Bronchus fibroblast of lung (primary cell): Measurements from ENCODE around the gene HMGCL. TPM values are rescaled to one million over a fixed set of nuclear protein-coding genes. Genes with fewer than 3 reads are reported as not detected.

Source experiments
- total RNA-seq: library from RNA; depleted of rRNA; stranded (reverse); fragments of >200 nt; gene quantifications from 2 replicates; pipeline ENCODE4 v1.2.3, GENCODE V29; 2015

Gene HMGCL
- total RNA-seq = 40.7 and 43.7 TPM in 2 replicates

GRCh38 chr1:23825076-23825761 is at the start of gene HMGCL:
HMGCL (minus strand) TSS chr1:23825429; CDS start chr1:23825415, 14 bp downstream.

GRCh38 chr1:23867895-23868556 is 42.8 kb upstream of the HMGCL start, which contains the start of gene FUCA1:
FUCA1 (minus strand) TSS chr1:23868290; CDS start chr1:23868286, 4 bp downstream.

GRCh38 chr1:23800400-23801337 is 24.6 kb downstream of the HMGCL start, which contains the start of gene GALE:
GALE (minus strand) TSS chr1:23800754; CDS start chr1:23799007, 1,747 bp downstream.

GRCh38 chr1:23790696-23791515 is 34.3 kb downstream of the HMGCL start, which contains the start of gene LYPLA2:
LYPLA2 (plus strand) TSS chr1:23791145; CDS start chr1:23792683, 1,538 bp downstream.

GRCh38 chr1:23777979-23778814 is 47.0 kb downstream of the HMGCL start, which contains the start of gene PITHD1:
PITHD1 (plus strand) TSS chr1:23778418; CDS start chr1:23778516, 98 bp downstream.

Other genes starting within 250 kb of the HMGCL start
- 952 and 1,010 TPM in 2 replicates for gene RPL11, start 133.6 kb downstream of the HMGCL start, total RNA-seq
- 24.4 and 26.2 TPM in 2 replicates for gene ELOA, start 82.0 kb downstream of the HMGCL start, total RNA-seq
- 47.6 and 47.9 TPM in 2 replicates for gene PITHD1, start 47.0 kb downstream of the HMGCL start, total RNA-seq
- 53.7 and 57.2 TPM in 2 replicates for gene LYPLA2, start 34.3 kb downstream of the HMGCL start, total RNA-seq
- gene GALE, start 24.7 kb downstream of the HMGCL start, total RNA-seq = 81.0 and 82.9 TPM in 2 replicates
- gene FUCA1, start 42.9 kb upstream of the HMGCL start, total RNA-seq = 5.4 TPM in 2 replicates
- not detected in 2 replicates for gene CNR2, start 87.9 kb upstream of the HMGCL start, total RNA-seq
- 60.2 and 65.1 TPM in 2 replicates for gene PNRC2, start 134.4 kb upstream of the HMGCL start, total RNA-seq
- gene SRSF10, start 154.9 kb upstream of the HMGCL start, total RNA-seq = 74.0 and 86.8 TPM in 2 replicates